ENCODE results near the gene PSMD12. TPM values are rescaled to one million over a fixed set of nuclear protein-coding genes. Genes with fewer than 3 reads are reported as not detected.
"Not testable (repeated sequence)": the region's sequence is repeated elsewhere in the genome, so short reads cannot be mapped to it uniquely, and the experiment has no call there.

Gene PSMD12
- polyA plus RNA-seq, 3 donors, result 45.9 to 48.3 (median 46.4) TPM

DNA sequence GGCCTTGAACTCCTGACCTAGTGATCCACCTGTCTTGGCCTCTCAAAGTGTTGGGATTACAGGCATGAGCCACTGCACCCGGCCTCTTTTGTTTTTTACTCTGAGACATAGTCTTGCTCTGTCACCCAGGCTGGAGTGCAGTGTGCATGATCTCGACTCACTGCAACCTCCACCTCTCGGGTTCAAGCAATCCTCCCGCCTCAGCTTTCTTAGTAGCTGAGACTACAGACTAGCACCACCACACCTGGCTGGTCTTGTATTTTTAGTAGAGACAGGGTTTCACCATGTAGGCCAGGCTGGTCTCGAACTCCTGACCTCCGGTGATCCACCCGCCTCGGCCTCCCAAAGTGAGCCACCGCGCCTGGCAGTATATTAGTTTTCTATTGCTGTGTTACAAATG is 22.2 kb upstream of the PSMD12 start:
- DNase-seq (ENCODE audit: low read depth in 3 of 3, low spot score in 2 of 3), result not testable (repeated sequence)

DNA sequence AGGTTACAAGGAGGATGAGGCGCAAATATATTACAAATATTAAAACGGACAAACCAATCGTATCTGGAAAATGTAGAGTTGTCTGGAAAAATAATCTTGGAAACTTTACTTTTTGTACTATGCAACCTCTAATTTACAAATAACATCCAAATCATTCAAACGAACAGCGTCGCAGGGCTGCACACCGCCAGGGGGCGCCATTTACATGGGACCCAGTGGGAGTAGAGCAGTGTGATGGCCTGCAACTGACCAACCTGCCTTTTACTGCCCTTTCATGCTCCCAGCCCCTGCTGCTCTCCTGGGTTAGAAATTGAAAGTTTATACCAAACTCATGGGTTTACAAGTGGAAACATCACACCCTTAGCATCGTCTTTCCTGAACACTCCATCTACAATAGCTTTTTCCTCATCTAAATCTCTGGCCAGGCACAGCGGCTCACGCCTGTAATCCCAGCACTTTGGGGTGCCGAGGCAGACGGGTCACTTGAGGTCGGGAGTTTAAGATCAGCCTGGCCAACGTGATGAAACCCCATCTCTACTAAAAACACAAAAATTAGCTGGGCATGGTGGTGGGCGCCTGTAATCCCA is 20.7 kb upstream of the PSMD12 start:
- DNase-seq (ENCODE audit: low read depth in 3 of 3, low spot score in 2 of 3), result no peak

GRCh38 chr17:67385122-67385988 is 19.0 kb upstream of the PSMD12 start:
- DNase-seq (ENCODE audit: low read depth in 3 of 3, low spot score in 2 of 3), result no peak

DNA sequence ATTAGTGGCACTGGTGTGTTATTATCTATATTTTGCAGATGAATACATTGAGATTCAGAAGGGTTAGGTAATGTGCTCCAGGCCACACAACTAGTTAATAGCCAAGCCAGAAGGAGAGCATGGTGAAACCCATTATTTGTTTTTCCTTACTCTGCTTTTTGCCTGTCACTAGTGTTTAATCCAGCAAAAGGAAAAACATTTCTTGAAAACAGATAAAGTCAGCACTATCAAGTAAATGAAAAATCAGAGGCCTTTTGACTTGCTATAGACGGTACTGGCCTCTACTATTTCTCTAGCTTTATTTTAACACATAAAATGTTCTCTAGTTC is 15.5 kb upstream of the PSMD12 start:
- DNase-seq (ENCODE audit: low read depth in 3 of 3, low spot score in 2 of 3), result no peak

DNA sequence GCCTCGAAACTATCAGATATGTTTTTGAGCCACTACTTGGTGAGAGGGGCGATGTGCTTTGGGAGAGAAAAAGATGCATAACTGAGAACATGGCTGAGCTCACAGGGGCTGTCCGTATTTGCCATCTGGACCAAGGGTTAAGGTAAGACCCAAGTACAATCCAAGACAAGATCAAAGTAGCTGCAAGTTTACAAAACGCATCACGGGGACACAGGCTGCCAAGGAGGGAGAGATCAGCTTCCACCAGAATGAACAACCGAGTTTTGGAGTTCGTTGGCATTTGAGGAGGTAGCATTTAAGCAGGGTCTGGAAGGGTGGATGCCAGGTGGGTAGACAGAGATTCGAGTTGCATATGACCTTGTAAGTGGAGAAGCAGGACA is 12.9 kb upstream of the PSMD12 start:
- no peak for DNase-seq (ENCODE audit: low read depth in 3 of 3, low spot score in 2 of 3)

- peak in 1 of 3 donors; percentile 58 for DNase-seq (ENCODE audit: low read depth in 3 of 3, low spot score in 2 of 3)
Observed at GRCh38 chr17:67378454-67379250, 12.3 kb upstream of the PSMD12 start.

- DNase-seq (ENCODE audit: low read depth in 3 of 3, low spot score in 2 of 3), result no peak
Observed at GRCh38 chr17:67377488-67378453, 11.4 kb upstream of the PSMD12 start.

DNA sequence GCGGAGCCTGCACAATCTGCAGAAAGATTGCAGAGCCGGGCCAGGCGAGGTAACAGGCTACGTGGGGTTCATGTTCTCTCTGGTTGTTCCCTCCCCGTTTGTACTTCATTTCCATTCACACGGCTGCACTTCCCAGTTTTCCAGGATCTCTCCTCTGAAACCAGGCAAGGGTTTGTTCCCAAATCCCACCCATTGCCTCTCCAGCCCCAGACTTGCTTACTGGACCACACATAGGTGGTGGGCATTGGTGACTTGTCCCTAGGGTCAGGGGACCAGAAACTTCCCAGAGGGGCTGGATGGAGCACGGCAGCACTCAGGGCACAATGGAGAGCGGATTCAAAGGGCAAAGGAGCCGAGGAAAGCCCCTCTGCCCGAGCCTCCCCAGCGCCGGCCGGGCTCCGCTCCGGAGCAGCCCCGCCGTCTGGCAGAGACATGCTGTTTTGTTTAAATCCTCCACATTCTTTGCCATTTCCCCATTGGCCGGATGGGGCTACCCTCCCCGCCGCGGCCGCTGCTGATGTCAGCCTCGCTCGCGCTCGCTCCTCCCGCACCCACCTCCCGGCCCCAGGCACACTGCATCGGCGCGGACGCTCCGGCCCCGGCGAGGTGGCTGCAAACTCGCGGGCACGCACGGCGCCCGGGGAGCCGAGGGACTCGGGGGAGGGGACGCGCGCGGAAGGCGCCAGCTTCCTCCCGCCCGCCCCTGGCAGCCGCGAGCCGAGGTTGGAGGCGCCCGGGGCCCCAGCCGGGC is 10.5 kb upstream of the PSMD12 start, which contains the start of gene PITPNC1:
Gene PITPNC1, plus strand, starts transcription at position 545 of the 751 bp plus-strand sequence.
- peak in 1 of 3 donors; percentile 72 for DNase-seq (ENCODE audit: low read depth in 3 of 3, low spot score in 2 of 3)

- no peak for DNase-seq (ENCODE audit: low read depth in 3 of 3, low spot score in 2 of 3)
Observed at GRCh38 chr17:67376415-67376736, 10.0 kb upstream of the PSMD12 start.

- no peak for DNase-seq (ENCODE audit: low read depth in 3 of 3, low spot score in 2 of 3)
Observed at GRCh38 chr17:67375716-67376115, 9.3 kb upstream of the PSMD12 start.

- DNase-seq (ENCODE audit: low read depth in 3 of 3, low spot score in 2 of 3), result no peak
Observed at GRCh38 chr17:67375054-67375427, 8.7 kb upstream of the PSMD12 start.

- DNase-seq (ENCODE audit: low read depth in 3 of 3, low spot score in 2 of 3), result peak in 1 of 3 donors; percentile 50
Observed at GRCh38 chr17:67374329-67375053, 8.1 kb upstream of the PSMD12 start.

- no peak for DNase-seq (ENCODE audit: low read depth in 3 of 3, low spot score in 2 of 3)
Observed at GRCh38 chr17:67372751-67373150, 6.4 kb upstream of the PSMD12 start.

DNA sequence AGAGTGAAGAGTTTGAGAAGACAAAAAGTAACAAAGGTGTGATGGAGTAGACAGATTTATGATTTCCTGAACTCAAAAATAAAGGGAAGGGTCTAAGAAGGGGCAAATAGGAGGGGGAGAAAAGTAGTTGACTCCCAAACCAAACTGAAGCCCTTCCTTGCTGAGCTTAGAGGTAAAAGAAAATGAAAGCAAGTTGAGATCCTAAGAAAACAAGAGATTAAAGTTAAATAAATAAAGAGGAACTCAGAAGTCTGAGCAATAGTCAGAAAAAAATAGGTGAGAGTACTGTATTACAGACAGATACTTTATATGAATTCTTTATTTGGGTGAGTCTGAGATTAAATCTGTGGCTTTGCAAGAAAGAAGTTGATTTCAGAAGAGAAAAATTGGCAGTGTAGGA is 3.3 kb upstream of the PSMD12 start:
- DNase-seq (ENCODE audit: low read depth in 3 of 3, low spot score in 2 of 3), result no peak

DNA sequence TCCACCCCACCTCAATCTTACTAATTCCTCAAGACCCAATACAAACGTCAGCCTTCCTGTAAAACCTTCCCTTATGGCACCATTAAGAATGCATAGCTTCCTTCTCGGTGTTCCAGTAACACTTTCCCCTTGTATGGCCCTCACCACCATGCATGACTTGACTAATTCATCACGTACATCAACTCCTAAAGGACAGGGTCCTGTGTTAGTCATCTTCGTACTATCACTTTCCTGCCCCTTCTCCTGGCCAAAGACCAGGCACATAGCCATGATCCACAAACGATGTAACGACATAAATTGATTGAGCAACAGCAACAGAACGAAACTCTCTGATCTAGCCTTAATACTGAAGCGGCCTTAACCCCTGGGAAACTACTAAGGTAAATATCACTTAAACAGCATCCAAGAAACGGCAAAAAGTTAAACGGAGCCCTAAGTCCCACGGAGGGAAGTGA is 612 bp downstream of the PSMD12 start:
- no peak for DNase-seq (ENCODE audit: low read depth in 3 of 3, low spot score in 2 of 3)

DNA sequence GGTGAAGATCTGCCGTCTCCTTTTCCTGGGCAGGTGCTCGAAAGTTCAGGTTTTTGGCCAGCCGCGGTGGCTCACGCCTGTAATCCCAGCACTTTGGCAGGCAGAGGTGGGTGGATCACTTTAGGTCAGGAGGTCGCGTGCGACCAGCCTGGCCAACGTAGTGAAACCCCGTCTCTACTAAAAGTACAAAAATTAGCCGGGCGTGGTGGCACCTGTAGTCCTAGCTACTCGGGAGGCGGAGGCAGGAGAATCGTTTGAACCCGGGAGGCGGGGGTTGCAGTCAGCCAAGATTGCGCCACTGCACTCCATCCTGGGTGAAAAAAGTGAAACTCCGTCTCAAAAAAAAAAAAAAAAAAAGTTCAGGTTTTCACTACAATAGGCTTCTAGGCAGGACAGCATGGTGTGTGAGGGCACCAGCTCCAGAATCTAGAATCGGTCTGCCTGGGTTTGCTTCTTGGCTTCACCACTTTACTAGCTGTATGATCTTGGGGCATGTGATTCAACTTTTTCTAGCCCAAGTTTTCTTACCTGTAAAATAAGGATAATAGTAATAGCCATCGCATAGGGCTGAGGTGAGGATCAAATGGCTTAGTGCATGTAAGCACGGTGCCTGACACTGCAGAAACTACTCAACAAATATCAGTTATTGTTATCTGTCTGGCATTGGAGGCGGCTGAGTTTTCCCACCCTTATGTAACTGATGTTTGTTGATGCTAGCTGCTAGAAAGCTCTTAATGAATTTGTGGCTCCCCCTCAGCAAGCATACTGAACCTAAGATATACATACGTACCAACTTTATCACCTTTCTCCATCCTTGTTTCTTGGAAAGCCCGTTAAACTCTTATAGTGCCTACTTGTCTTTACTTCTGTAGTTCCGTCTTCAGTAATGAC is 1.3 kb downstream of the PSMD12 start:
- DNase-seq (ENCODE audit: low read depth in 3 of 3, low spot score in 2 of 3), result no peak

GRCh38 chr17:67362173-67362572 is 4.2 kb downstream of the PSMD12 start:
- no peak for DNase-seq (ENCODE audit: low read depth in 3 of 3, low spot score in 2 of 3)

DNA sequence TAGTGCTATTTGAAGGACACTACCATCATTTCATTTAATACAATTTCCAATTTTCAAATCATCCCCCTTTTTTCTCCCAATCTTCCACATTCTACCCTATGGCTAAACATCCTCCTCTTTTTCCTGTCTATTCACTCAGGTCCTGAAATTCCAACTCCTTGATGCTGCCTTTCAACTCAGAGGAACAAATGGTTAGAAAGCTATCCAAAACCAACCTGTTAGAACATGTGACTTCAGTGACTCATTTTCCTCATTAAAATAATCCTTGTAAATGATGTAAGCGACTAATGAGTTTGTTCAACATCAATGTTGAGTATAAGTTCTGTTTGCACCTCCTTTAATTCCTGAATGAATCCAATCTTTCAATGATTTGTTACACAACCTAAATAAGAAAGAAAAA is 5.5 kb downstream of the PSMD12 start:
- no peak for DNase-seq (ENCODE audit: low read depth in 3 of 3, low spot score in 2 of 3)

Measured in right renal cortex interstitium (tissue), 3 donors.